Cardiac septum (tissue), 1 donor: ENCODE results near the gene FREY1. TPM values are rescaled to one million over a fixed set of nuclear protein-coding genes. Genes with fewer than 3 reads are reported as not detected.

ENCODE experiments used
- DNase-seq: peaks from one replicate; pipeline ENCODE4 v3.0.0-alpha.2; 2020; ENCODE audit warnings: low spot score
- intact Hi-C: fragments of 100-400 bp; cut with DNase I; formaldehyde crosslinking; loops from one replicate; pipeline ENCODE4 v1.14.0; 2022
- long read RNA-seq: library from polyadenylated mRNA; unstranded; transcript quantifications from one replicate; pipeline ENCODE4 v2.0.0, GENCODE V29; 2021
- total RNA-seq: library from RNA; stranded (reverse); fragmentation: NEBNext Ultra II Directional; extraction: Animal tissue kit (Norgen Biotek cat#: 25700); gene quantifications from one replicate; pipeline ENCODE4 v1.2.1, GENCODE V29; 2021
- donor health status: DM: no; HTN: no; CAD: no.

The FREY1 gene
- total RNA-seq = 0.54 TPM
- long read RNA-seq, partial matches to known transcripts = 0 of 1 reads
- long read RNA-seq, other reads (novel, unspliced or antisense) = 0 of 1 reads

- intact Hi-C loops = no loop called here
- DNase-seq = no peak
Measured at GRCh38 chr11:45906965-45907611, at the start of gene FREY1. FREY1 (minus strand) TSS chr11:45907271; CDS start chr11:45907245, 26 bp downstream.

GRCh38 chr11:45949992-45950407, 42.9 kb upstream of the FREY1 start:
- DNase-seq = no peak

GRCh38 chr11:45948356-45948755, 41.3 kb upstream of the FREY1 start:
- no peak for DNase-seq
- intact Hi-C loops = no loop called here

More at GRCh38 chr11:45949992-45950407, 42.9 kb upstream of the FREY1 start:
- intact Hi-C loops = no loop called here

GRCh38 chr11:45947885-45948284, 40.8 kb upstream of the FREY1 start:
- intact Hi-C loops = no loop called here
- no peak for DNase-seq

GRCh38 chr11:45945397-45945999, 38.4 kb upstream of the FREY1 start:
- intact Hi-C loops = no loop called here
- no peak for DNase-seq

GRCh38 chr11:45942381-45942780, 35.3 kb upstream of the FREY1 start:
- DNase-seq = no peak
- intact Hi-C loops = no loop called here

GRCh38 chr11:45941285-45941684, 34.2 kb upstream of the FREY1 start:
- intact Hi-C loops = no loop called here
- no peak for DNase-seq

GRCh38 chr11:45939836-45940235, 32.8 kb upstream of the FREY1 start:
- DNase-seq = no peak
- intact Hi-C loops = no loop called here

GRCh38 chr11:45937916-45938315, 30.8 kb upstream of the FREY1 start:
- intact Hi-C loops = no loop called here
- no peak for DNase-seq

- intact Hi-C loops = no loop called here
- no peak for DNase-seq
Measured at GRCh38 chr11:45936511-45937054, 29.5 kb upstream of the FREY1 start.

- intact Hi-C loops = no loop called here
- no peak for DNase-seq
Measured at GRCh38 chr11:45935349-45936064, 28.4 kb upstream of the FREY1 start.

- intact Hi-C loops = no loop called here
- no peak for DNase-seq
Measured at GRCh38 chr11:45934580-45935318, 27.7 kb upstream of the FREY1 start.

- intact Hi-C loops = no loop called here
- DNase-seq = no peak
Measured at GRCh38 chr11:45933846-45934579, 26.9 kb upstream of the FREY1 start.

GRCh38 chr11:45933131-45933831, 26.2 kb upstream of the FREY1 start:
- no peak for DNase-seq
- intact Hi-C loops = no loop called here

- no peak for DNase-seq
- intact Hi-C loops = no loop called here
Measured at GRCh38 chr11:45932217-45932616, 25.1 kb upstream of the FREY1 start.

GRCh38 chr11:45931739-45932138, 24.7 kb upstream of the FREY1 start:
- DNase-seq = no peak
- intact Hi-C loops = no loop called here

GRCh38 chr11:45930951-45931570, 24.0 kb upstream of the FREY1 start:
- intact Hi-C loops = no loop called here
- no peak for DNase-seq
